SU-DHL-6 (cell line): Measurements from ENCODE around the gene FAM171A1.

Experiments used
- H2AFZ ChIP-seq: fragments of 200-600 bp; sonication (generic); 2 replicates; pipeline ENCODE4 v1.6.1; 2014; ENCODE audit warnings: low read depth, mild to moderate bottlenecking, moderate library complexity, mixed read lengths, antibody characterized with exemption, low read length; ENCODE audit not compliant: severe bottlenecking
- H3F3A ChIP-seq: fragments of 200-600 bp; shearing (Covaris generic); 2 replicates; pipeline ENCODE4 v1.6.0; 2016; ENCODE audit warnings: antibody characterized with exemption, mild to moderate bottlenecking; ENCODE audit not compliant: insufficient read depth
- H3K27ac ChIP-seq: fragments of 200-600 bp; sonication (generic); 2 replicates; pipeline ENCODE4 v1.5.1; 2016; ENCODE audit warnings: low read depth, mild to moderate bottlenecking, low read length, moderate library complexity, mixed read lengths
- H3K27me3 ChIP-seq: fragments of 200-600 bp; sonication (generic), shearing (Covaris generic); 2 replicates; pipeline ENCODE4 v1.6.0; 2014; ENCODE audit warnings: mild to moderate bottlenecking, low read length
- H3K36me3 ChIP-seq: fragments of 200-600 bp; sonication (generic); 2 replicates; pipeline ENCODE4 v1.6.1; 2014; ENCODE audit warnings: mild to moderate bottlenecking, low read length, mixed read lengths
- H3K4me2 ChIP-seq: fragments of 300-600, 200-600 bp; shearing (Covaris generic), sonication (generic); 2 replicates; pipeline ENCODE4 v1.6.0; 2014; ENCODE audit warnings: low read length, low read depth, mild to moderate bottlenecking; ENCODE audit not compliant: poor library complexity, severe bottlenecking
- H3K4me3 ChIP-seq: fragments of 200-600 bp; sonication (generic); 2 replicates; pipeline ENCODE4 v1.5.1; 2014; ENCODE audit warnings: antibody characterized with exemption, low read length, mild to moderate bottlenecking, mixed read lengths; ENCODE audit not compliant: insufficient read depth, poor library complexity, severe bottlenecking
- H3K79me2 ChIP-seq: fragments of 200-600 bp; sonication (generic); 2 replicates; pipeline ENCODE4 v1.6.1; 2014; ENCODE audit warnings: mild to moderate bottlenecking, low read length, moderate library complexity; ENCODE audit not compliant: insufficient read depth
- H3K9ac ChIP-seq: fragments of 200-600 bp; sonication (generic); 2 replicates; pipeline ENCODE4 v1.7.0; 2014; ENCODE audit warnings: mild to moderate bottlenecking, low read length
- H3K9me2 ChIP-seq: fragments of 200-600 bp; sonication (generic); replicated peaks from 2 replicates; pipeline ENCODE4 v1.6.1; 2014; ENCODE audit warnings: low read length; ENCODE audit not compliant: insufficient read depth
- H3K9me3 ChIP-seq: fragments of 200-600 bp; sonication (generic); 2 replicates; pipeline ENCODE4 v1.6.1; 2014; ENCODE audit warnings: low read length, mixed read lengths; ENCODE audit not compliant: insufficient read depth
- H4K20me1 ChIP-seq: fragments of 200-600 bp; sonication (generic); 2 replicates; pipeline ENCODE4 v1.6.1; 2014; ENCODE audit warnings: low read depth, mild to moderate bottlenecking, antibody characterized with exemption, low read length, moderate library complexity, mixed read lengths
- CTCF ChIP-seq: fragments of 200-600 bp; sonication (generic); IDR thresholded peaks from one replicate; pipeline ENCODE4 v1.5.1; 2017; ENCODE audit warnings: antibody characterized with exemption, mild to moderate bottlenecking, low read length, moderate library complexity; ENCODE audit not compliant: insufficient read depth, poor library complexity, severe bottlenecking
- EZH2phosphoT487 ChIP-seq: fragments of 200-600 bp; sonication (generic), shearing (Covaris generic); conservative IDR thresholded peaks from 2 replicates; pipeline ENCODE4 v1.6.1; 2018; ENCODE audit warnings: mild to moderate bottlenecking, antibody characterized with exemption, low read length, moderate library complexity, mixed read lengths

Gene FAM171A1

GRCh38 chr10:15230257-15230656 lies 140.8 kb downstream of the FAM171A1 start:
- no peaks in the 10 kb centered on the region for H4K20me1 ChIP-seq
- no peaks in the 10 kb centered on the region for H3F3A ChIP-seq
- H2AFZ ChIP-seq, result no peak overlapping the region
- H3K36me3 ChIP-seq, result no peaks in the 10 kb centered on the region
- no peaks in the 10 kb centered on the region for H3K79me2 ChIP-seq
- TF ChIP-seq CTCF (no peak), EZH2phosphoT487 (no peak)
- H3K9ac ChIP-seq, result no peak overlapping the region
- H3K9me2 ChIP-seq, result no peaks in the 10 kb centered on the region
- H3K27ac ChIP-seq, result no peak overlapping the region
- no peak overlapping the region for H3K4me3 ChIP-seq
- H3K27me3 ChIP-seq, result no peaks in the 10 kb centered on the region
- no peak overlapping the region for H3K4me2 ChIP-seq
- no peaks in the 10 kb centered on the region for H3K9me3 ChIP-seq

GRCh38 chr10:15229268-15229667 lies 141.8 kb downstream of the FAM171A1 start:
- Histone ChIP-seq H3K4me3 (no peak overlapping the region), H3K9me3 (no peaks in the 10 kb centered on the region), H3K36me3 (no peaks in the 10 kb centered on the region), H3K9ac (no peak overlapping the region), H3K4me2 (no peak overlapping the region), H4K20me1 (no peaks in the 10 kb centered on the region), H3K27me3 (no peaks in the 10 kb centered on the region), H3F3A (no peaks in the 10 kb centered on the region), H3K9me2 (no peaks in the 10 kb centered on the region), H3K79me2 (no peaks in the 10 kb centered on the region), H2AFZ (no peak overlapping the region), H3K27ac (no peak overlapping the region)
- TF ChIP-seq CTCF (no peak), EZH2phosphoT487 (no peak)

GRCh38 chr10:15228426-15228825 lies 142.7 kb downstream of the FAM171A1 start:
- Histone ChIP-seq H2AFZ (no peak overlapping the region), H3K4me2 (no peak overlapping the region), H4K20me1 (no peaks in the 10 kb centered on the region), H3K9me3 (no peaks in the 10 kb centered on the region), H3K36me3 (no peaks in the 10 kb centered on the region), H3K9me2 (no peaks in the 10 kb centered on the region), H3K79me2 (no peaks in the 10 kb centered on the region), H3K4me3 (no peak overlapping the region), H3F3A (no peaks in the 10 kb centered on the region), H3K27me3 (no peaks in the 10 kb centered on the region), H3K9ac (no peak overlapping the region), H3K27ac (no peak overlapping the region)
- TF ChIP-seq CTCF, result no peak
- no peak for TF ChIP-seq EZH2phosphoT487
